Pons (tissue), 1 donor: ENCODE results near the gene RPL27.
"Not testable (repeated sequence)": the region's sequence is repeated elsewhere in the genome, so short reads cannot be mapped to it uniquely, and the experiment has no call there.

Experiments
- DNase-seq: peaks from one replicate; pipeline ENCODE4 v3.0.0-alpha.2; 2016; ENCODE audit warnings: low spot score

Gene RPL27

DNA sequence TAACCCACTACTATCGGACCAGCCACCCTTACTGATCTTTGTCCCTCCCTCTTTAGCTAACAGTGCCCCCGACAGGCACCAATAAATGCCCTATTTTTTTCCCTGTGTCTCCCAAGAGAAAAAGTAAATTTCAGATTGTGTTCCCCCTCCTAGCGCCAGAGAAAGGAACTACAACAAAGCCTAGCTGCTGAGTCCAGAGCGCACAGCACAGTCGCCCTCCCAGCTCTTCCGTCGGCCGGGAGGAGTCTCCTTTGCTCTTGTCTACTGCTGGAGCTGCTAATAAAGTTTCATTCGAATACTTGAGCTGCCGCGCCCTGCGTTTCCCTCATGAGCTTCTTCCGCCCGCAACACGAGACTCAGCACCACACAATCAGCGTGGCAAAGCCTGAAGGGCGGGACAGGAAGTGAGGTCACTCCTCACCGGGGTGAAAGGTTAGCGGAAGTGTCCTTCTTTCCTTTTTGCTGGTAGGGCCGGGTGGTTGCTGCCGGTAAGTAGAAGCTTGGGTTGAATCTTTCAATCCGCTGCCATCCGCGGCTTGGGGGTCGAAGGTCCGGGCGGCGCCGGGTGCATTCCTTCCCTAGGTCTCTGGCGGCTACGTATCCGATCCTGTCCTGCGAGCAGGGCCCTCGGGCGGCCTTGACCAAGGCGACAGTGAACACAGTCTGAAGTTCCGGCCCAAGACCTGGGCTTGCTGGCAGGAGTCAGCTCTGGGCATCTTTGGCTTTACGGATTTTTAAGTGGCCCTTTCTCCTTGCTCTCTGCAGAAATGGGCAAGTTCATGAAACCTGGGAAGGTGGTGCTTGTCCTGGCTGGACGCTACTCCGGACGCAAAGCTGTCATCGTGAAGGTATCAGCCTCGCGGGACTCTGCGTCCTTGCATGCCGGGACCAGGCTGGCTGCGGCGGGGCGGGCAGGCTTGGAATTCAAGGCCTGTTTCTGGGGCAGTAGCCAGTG is at the start of gene RPL27:
Gene RPL27, plus strand, starts transcription at position 436 of the 955 bp plus-strand sequence. Its CDS starts 332 bp downstream, at position 768.
- DNase-seq, result peak; percentile 100

DNA sequence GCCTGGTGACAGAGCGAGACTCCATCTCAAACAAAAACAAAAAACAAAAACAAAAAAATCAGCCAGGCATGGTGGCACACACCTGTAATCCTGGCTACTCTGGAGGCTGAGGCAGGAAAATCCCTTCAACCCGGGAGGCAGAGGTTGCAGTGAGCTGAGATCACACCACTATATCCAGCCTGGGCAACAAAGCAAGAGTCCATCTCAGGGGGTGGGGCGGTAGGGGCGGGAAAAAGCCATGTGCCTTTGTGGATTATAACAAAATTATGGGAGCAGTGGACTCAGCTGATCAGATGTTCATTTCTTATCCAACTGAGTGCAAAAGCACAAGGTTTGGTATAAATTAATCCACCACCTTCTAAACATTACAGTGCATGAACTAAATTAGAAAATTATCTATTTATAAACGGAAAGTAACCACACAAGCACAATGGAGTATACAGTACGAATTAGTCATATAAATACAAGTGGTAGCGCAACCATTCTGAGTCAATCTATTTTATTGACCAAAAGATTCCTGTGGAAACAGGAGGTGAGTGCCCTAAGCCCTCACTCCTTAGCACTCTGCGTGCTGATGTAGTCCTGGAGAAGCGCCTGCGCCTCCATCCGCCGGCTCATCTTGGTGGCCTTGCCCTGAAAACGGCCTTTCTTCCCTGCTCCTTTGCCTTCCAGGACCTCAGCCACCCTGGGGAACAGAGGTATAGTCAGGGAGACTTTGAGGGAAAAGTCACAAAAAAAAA is 48.0 kb upstream of the RPL27 start:
- DNase-seq, result no peak

DNA sequence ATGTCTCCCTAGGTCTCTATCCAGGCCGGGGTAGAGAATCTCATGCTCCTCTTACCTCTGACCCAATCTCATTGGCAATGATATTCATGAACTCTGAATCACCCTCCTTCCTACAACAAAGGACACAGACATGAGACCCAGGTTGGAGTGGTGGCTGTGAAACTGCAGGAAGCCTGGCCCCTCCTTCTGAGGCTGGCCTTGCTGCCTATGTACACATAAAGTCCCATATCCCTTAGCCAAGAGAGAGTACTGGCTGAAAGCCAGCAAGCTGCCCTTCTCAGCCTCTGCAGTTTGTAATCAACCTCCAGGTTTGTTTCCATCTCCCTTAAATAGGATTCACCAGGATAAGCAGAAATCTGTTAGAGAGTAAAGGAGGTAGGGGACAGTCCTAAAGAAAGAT is 44.5 kb upstream of the RPL27 start:
- no peak for DNase-seq

DNA sequence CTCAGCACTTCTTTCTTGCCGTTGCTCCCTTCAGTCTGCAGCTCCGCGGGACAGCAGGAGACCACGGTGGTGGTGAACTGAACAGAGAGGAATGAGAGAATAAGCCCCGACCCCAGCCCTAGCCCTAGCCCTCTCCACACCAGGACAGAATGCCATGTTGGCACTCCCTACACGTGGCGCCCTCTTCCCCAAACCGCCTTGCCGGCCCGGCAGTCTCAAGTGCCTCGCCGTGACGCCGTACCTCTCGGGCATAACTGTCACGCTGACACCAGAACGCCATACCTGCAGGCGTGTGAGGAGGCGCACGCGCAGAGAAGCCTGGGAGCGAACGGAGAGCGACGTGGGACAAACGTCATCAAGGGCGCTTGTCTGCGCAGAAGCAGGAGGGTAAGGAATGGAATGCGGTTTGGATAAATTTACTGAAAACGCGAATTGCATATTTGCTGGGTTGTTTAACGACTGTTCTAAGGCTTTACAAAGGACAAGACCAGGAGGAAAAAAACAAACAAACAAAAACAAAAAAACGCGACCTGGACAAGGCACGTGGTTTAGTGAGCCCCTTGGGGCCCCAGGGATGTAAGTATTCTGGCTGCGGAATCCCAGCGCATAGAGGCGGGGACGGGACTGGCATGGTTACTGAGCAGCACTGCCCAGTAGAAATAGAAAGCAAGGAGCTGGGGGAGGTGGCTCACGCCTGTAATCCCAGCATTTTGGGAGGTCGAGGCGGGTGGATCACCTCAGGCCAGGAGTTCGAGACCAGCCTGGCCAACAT is 33.9 kb upstream of the RPL27 start, which contains the start of gene AARSD1:
Gene AARSD1, minus strand, starts transcription at position 294 of the 772 bp plus-strand sequence. Its CDS starts 14 bp downstream, at position 280.
- peak; percentile 89 for DNase-seq

DNA sequence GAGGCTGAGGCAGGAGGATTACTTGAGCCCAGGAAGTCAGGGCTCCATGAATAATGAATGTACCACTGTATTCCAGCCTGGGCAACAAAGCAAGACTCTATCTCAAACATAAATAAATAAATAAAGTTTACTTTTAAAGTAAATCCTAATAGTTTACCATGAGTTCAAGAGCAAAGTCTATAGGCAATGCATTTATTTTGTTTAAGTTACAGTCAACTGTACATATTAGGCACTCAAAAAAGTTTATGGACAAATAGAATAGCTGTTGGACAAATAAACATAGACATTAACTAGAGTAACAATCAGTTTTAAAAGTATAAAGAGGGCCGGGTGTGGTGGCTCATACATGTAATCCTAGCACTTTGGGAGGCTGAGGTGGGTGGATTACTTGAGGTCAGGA is 30.3 kb upstream of the RPL27 start:
- DNase-seq, result no peak

DNA sequence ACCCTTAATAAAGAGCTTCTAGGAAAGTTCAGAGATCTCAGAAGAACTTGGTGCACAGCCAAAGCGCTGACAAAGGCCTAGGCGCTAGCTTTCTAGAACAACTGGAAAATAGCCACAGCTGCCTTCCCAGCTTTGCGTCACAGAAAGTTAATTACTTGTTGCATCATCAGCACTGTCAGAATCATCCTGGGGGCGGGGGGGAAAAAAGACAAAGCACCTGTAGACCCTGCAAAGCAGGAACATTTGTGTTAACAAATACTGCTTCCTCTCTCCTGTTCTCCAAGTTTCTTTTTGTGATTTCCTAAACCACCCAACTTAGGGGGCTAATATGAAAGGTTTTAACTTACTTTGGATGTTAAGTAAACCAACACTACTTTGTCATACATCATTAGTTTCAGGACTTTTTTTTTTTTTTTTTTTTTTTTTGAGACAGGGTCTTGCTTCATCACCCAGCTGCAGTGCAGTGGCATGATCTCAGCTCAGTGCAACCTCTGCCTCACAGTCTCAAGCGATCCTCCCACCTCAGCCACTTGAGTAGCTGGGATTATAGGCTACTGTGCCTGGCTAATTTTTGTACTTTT is 29.1 kb upstream of the RPL27 start:
- DNase-seq, result no peak

DNA sequence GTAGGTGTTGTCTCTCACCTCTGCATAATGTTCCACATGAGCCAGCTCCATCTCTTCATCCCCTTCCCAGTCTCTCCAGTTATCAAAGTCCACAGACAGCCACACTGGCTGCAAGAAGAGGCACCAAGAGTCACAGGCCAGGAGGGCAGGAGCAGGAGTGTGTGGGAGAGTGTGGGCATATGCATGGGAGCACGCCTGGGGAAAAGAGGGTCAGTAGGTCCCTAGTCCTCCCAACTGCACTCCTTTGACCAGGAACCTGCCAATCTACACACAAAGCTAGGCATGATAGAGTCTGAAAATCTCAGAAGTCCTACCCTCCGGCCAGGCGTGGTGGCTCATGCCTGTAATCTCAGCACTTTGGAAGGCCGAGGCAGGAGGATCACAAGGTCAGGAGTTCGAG is 26.6 kb upstream of the RPL27 start:
- no peak for DNase-seq

DNA sequence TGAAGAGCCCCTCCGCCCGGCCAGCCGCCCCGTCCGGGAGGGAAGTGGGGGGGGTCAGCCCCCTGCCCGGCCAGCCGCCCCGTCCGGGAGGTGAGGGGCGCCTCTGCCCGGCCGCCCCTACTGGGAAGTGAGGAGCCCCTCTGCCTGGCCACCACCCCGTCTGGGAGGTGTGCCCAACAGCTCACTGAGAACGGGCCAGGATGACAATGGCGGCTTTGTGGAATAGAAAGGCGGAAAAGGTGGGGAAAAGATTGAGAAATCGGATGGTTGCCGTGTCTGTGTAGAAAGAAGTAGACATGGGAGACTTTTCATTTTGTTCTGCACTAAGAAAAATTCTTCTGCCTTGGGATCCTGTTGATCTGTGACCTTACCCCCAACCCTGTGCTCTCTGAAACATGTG is 24.9 kb upstream of the RPL27 start:
- not testable (repeated sequence) for DNase-seq

DNA sequence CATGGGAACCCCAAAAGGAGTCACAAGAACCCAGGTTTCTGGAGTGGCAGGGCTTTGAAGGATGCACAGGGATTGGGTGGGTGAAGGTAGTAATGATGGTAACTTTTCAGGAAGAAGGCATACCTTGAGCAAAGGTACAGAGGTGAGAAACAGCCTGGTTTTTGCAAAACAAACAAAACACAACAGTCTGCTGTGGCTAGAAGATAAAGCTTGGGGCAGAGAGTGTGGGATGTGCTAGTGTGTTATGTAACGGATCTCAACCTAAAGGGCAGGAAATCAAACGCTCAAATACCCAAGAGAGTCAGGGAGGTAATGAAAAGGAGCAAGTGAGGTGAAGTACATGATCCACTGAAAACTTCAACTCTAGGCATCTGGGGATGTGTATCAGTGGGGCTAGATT is 23.0 kb upstream of the RPL27 start:
- DNase-seq, result no peak

DNA sequence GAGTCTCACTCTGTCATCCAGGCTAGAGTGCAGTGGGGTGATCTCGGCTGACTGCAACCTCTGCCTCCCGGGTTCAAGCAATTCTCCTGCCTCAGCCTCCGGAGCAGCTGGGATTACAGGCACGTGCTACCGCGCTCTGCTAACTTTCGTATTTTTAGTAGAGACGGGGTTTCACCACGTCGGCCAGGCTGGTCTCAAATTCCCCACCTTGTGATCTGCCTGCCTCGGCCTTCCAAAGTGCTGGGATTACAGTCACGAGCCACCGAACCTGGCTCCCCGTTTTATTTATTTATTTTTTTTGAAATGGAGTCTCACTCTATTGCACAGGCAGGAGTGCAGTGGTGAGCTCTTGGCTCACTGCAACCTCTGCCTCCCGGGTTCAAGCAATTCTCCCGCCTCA is 22.5 kb upstream of the RPL27 start:
- DNase-seq, result not testable (repeated sequence)

DNA sequence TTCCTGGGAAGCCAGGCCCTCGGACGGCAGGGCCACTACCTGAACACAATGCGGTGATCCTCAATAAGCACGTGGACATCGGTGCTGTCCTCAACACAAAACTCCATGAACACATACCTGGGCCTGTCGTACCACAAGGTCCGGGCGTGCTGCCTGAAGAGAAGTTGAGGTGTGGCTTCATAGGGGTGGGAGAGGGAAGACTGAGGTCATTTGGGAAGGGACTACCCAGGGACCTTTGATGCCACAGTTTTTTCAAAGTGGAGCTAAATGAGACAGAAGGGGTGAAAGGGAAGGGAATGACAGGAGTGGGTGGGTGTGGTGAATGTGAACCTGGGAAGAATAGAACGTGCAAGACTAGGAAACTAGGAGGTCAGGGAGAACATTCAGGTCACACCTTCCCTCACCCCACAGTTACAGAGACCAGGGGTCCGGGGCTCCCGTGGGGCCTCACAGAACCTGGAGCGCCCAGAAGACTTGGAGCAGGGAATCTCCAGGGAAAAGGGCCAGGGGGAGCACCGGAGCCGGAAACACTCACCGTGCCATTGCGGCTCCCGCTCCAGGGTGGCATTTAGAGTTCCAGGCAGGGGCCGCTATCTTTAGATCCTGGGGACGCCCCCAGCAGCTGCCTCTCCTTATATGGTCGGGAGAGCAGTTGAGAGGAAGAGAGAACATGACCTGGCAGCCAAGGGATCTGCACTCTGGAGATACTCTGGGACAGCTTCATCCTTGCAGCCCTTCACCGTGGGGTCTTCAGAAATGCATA is 18.5 kb upstream of the RPL27 start, which contains the start of gene PTGES3L:
Gene PTGES3L, minus strand, starts transcription at position 570 of the 763 bp plus-strand sequence. Its CDS starts 27 bp downstream, at position 543.
- no peak for DNase-seq

DNA sequence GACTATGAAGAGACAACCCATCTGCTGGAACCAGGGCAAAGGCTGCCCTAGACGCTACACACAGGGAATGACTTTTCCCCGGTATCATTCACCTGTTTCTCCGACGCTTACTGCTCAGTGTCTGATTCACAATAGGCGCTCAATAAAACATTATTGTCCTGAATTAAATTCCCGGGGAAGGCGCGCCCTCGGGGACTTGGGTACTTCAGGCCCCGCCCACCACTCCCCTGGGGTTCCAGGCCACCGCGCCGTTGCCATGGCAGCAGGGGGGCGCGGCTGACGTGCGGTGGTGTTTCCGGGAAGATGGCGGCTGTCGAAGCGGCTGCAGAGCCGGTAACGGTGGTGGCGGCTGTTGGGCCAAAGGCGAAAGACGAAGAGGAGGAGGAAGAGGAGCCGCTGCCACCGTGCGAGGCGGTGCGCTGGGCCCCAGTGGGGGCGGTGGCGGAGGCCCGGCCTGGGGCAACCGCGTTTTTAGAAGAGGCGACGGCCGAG is 17.9 kb upstream of the RPL27 start, which contains the start of gene RUNDC1:
Gene RUNDC1, plus strand, starts transcription at position 292 of the 492 bp plus-strand sequence. Its CDS starts 12 bp downstream, at position 304.
- peak; percentile 77 for DNase-seq

DNA sequence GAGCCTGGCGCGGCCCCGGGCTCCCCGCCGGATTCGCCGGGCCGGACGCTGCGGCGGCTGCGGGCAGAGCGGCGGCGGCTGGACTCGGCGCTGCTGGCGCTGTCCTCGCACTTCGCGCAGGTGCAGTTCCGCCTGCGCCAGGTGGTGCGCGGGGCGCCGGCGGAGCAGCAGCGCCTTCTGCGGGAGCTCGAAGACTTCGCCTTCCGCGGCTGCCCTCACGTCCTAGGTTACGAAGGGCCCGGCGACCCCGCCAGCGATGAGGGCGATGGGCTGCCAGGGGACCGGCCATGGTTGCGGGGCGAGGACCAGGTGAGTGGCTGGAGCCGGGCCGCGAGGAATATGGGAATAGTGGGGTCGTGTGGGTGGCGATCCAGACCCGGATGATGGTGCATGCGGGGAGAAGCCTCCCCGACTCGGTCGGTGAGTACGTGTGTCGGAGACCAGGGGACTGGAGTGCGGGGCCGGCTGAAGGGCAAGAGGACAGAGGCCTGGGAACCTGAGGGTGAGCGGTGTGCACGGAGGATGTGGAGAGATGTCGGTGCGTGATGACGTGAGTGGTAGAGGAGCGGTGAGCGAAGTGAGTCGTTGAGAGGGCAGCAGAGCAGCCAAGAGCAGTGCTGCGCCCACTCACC is 17.3 kb upstream of the RPL27 start:
- DNase-seq, result no peak

DNA sequence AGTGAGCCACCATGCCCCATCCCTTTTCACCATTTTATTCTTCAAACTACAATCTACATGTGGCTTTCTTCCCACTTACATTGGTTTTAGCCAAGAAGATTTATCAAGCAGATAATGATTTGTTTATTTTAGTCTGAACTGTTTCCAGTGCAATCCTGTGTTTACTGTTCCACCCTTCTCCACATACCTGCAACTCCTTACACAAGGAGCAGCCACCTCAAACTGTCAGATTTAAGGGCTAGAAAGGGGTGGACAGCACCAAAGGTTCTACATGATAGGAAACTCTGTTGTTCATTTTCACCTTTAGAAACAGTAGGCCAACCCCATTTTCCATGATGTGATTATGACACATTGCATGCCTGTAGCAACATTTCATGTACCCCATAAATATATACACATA is 16.0 kb upstream of the RPL27 start:
- DNase-seq, result no peak

DNA sequence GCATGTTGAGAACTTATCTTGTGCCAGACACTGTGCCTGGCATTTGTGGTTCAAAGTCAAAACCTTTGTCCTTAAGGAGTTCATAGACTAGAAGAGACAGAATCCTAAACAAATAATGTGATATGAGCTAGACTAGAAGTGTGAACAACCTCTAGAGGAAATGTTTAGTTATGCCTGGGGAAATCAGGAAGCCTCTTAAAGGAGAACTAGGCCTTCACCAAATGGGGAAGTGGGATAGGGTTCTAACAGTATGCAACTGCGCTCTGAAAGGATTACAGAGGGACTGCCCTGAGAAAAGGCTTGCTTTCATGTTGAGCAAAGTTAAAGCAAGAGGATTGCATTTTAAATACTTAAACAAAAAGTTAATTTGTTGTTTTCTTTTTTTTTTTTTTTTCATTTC is 13.0 kb upstream of the RPL27 start:
- DNase-seq, result peak; percentile 74

DNA sequence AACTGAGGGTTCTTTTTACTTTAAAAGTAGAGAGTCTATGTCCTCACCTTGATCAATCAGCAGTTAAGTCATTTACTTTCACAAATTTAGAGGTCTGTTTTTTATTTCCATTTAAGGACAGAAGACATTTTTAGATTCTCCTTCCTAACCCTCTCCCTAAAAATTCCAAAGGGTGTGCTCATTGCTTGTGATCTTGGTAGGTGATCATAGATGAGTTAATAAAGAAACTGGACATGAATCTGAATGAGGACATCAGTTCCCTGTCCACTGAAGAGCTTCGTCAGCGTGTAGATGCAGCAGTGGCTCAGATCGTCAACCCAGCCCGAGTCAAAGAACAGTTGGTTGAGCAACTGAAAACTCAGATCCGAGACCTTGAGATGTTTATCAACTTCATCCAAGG is 9.1 kb upstream of the RPL27 start:
- DNase-seq, result no peak

DNA sequence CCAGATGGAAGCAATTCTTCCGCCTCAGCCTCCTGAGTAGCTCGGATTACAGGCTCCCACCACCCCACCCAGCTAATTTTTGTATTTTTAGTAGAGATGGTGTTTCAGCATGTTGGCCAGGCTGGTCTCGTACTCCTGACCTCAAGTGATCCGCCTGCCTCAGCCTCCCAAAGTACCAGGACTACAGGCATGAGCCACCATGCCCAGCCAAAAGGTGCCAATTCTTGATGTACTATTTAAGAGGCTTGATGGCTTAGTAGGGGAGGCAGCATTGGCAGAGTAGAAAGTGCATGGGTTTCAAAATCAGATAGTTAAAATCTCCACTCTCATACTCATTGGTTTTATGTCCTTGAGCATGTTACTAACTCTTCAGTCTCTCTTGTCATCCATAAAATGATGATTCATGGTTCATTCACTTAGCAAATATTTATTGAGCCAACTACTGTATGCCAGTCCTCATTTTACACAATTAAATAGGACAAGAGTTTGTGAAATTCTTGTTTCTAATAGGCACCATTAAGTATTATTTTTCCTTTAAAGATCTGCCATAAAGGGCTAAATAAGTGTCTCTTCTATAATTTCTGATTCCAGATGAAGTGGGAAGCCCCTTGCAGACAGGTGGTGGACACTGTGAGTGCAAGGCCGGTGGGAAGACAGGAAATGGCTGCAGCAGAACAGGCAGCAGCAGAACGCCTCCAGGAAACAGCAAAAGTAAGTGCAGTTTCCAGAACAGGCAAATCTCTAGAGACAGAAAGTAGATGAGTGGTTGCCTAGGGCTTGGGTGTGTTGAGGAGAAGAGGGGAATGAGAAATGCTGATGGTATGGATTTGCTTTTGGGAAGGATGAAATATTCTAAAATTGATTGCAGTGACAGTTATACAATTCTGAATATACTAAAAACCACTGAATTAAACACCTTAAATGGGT is 8.2 kb upstream of the RPL27 start:
- no peak for DNase-seq

DNA sequence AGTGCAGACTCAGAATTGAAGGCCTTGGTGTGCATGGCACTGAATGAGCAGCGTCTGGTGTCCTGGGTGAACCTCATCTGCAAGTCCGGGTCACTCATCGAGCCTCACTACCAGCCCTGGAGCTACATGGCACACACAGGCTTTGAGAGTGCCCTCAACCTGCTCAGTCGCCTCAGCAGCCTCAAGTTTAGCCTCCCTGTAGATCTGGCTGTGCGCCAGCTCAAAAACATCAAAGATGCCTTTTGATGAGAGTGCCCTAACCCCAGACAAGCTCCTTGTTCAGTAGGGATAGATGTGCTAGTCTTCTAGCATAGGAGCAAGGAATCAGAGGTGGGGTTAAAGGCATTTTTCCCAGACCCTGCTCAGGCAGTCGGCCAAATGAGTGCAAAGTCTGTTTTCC is 6.7 kb upstream of the RPL27 start:
- DNase-seq, result no peak

DNA sequence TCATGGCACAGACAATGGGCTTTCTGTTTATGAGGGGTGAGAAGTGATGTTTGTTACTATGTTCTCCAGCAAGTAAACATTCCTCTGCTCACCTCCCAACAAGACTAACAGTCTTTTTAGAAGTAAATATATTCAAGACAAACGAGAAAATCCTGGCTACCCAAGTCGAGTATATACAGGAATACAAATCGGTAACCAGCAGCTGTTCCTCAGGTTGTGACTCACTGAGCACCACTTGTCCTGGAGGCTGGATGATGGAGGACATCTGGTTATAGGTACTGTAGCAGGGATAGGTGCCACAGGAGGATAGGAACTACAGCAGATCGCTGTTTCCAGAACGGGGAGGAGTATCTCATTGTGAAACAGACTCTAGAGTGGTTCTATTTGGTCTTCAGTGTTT is 5.3 kb upstream of the RPL27 start:
- no peak for DNase-seq
